Pancreas (tissue), 10 donors: ENCODE data around the gene ZGPAT. TPM values are rescaled to one million over a fixed set of nuclear protein-coding genes. Genes with fewer than 3 reads are reported as not detected.

Experiments used
- ATAC-seq, 4 donors: fragments of 200-7000 bp; cut with Tn5 transposase; one replicate each; pipeline versions ENCODE4 v1.8.0 to v1.9.1; 2020; ENCODE audit warnings: mild to moderate bottlenecking in 4 of 4, moderate library complexity in 4 of 4
- DNase-seq, 6 donors: peaks; one replicate each; pipeline ENCODE4 v3.0.0-alpha.2; 2020
- FAIRE-seq: peaks from 2 replicates; lab custom pipeline; 2012; peaks lifted over from hg19 to GRCh38; lab: Jason Lieb, UNC
- H3K27ac ChIP-seq, 4 donors: fragments of 200-600 bp; sonication (generic); 1 replicate in 3 of 4; 2 replicates in 1 of 4; pipeline versions ENCODE4 v1.5.0 to v1.8.0; 2020
- H3K27me3 ChIP-seq, 4 donors: fragments of 200-600 bp; one replicate each; pipeline ENCODE4 v1.8.0; 2021
- H3K36me3 ChIP-seq, 3 donors: fragments of 200-600 bp; sonication (generic) in 1 of 3; one replicate each; pipeline versions ENCODE4 v1.5.0 to v1.8.0; 2020 to 2021
- H3K4me1 ChIP-seq, 3 donors: fragments of 200-600 bp; one replicate each; pipeline ENCODE4 v1.8.0; 2021
- H3K4me3 ChIP-seq, 4 donors: fragments of 200-600 bp; sonication (generic) in 2 of 4; one replicate each; pipeline versions ENCODE4 v1.5.0 to v1.8.0; 2020 to 2021
- H3K9me3 ChIP-seq, 4 donors: fragments of 200-600 bp; one replicate each; pipeline ENCODE4 v1.8.0; 2021
- CTCF ChIP-seq, 4 donors: fragments of 200-600 bp; sonication (generic) in 3 of 4; IDR thresholded peaks; one replicate each; pipeline versions ENCODE4 v1.5.0 to v1.8.0; 2021; ENCODE audit warnings: antibody characterized with exemption in 4 of 4
- WGBS, 2 donors: extraction: QIAGEN DNeasy Blood & Tissue Kit; methylation state at CpG; one replicate each; pipeline ENCODE4 v1.1.7; 2013; 5-methylcytosine and 5-hydroxymethylcytosine counted together
- intact Hi-C, 3 donors: fragments of 100-400 bp; cut with DNase I; formaldehyde crosslinking; loops; one replicate each; pipeline versions ENCODE4 v1.11.1 to v1.14.2; 2022
- polyA plus RNA-seq, 2 donors: library from polyadenylated mRNA; stranded (reverse); fragments of 200-250 nt; gene quantifications; one replicate each; pipeline ENCODE4 v1.2.3, GENCODE V29; 2013
- total RNA-seq, 6 donors: library from RNA; stranded (reverse); fragmentation: NEBNext Ultra II Directional in 4 of 6; extraction: Animal tissue kit (Norgen Biotek cat#: 25700) in 4 of 6; gene quantifications; one replicate each; pipeline versions ENCODE4 v1.2.1 to v1.2.4, GENCODE V29; 2021 to 2023
- donor health status: healthy with polysubstance abuse.
- donor health status: DM: no; HTN: no; CAD: no; lungs with moderate emphysema.
- donor health status: DM: no; HTN: no; CAD: no.
- donor health status: control.
- donor health status: control.
- donor health status: Bipolar disorder and iron deficiency.
- donor health status: DM: yes; HTN: yes; CAD: no.
- donor health status: DM: no; HTN: no; CAD: no.
- donor health status: DM: no; HTN: no; CAD: no.
- donor health status: DM: yes; HTN: yes; CAD: no.

Gene ZGPAT
- total and polyA plus RNA-seq, 8 donors: 9.3 to 61.6 (median 12.3) TPM

GRCh38 chr20:63734111-63734945, 26.5 kb downstream of the ZGPAT start:
- Histone ChIP-seq H3K4me1 (peaks cover 9 to 17% (median 11%) of the 10 kb centered on the region in 3 donors), H3K36me3 (peaks cover 0 to 16% (median 0%) of the 10 kb centered on the region in 3 donors), H3K9me3 (no peaks in the 10 kb centered on the region), H3K27ac (no peak overlapping the region), H3K27me3 (no peaks in the 10 kb centered on the region), H3K4me3 (no peak overlapping the region)
- intact Hi-C loops: no loop called here
- DNase-seq (peak in 2 of 6 donors; percentile 26 to 64), ATAC-seq (no peak), FAIRE-seq (no peak)
- WGBS, 2 donors: 91% methylated on average over 25 of the region's 25 CpGs
- TF ChIP-seq CTCF (IDR thresholded peaks at IDR 0.05): no peak

GRCh38 chr20:63734946-63735858, 27.4 kb downstream of the ZGPAT start:
- TF ChIP-seq CTCF (IDR thresholded peaks at IDR 0.05): no peak
- 93 to 94% methylated on average over 48 of the region's 48 CpGs for WGBS, 2 donors
- peak in 3 of 6 donors; percentile 45 to 80 (median 55) for DNase-seq

GRCh38 chr20:63735859-63736718, 28.2 kb downstream of the ZGPAT start, which contains the start of gene LIME1:
TSS of gene LIME1 (plus strand) at chr20:63736664. CDS start at chr20:63737550, 886 bp downstream.
- H3K9me3 ChIP-seq: no peaks in the 10 kb centered on the region
- no peak within 1 kb of the TSS for H3K27ac ChIP-seq
- WGBS, 2 donors: 89 to 91% methylated on average over 30 to 31 of the region's 31 CpGs
- peaks cover 0 to 16% (median 0%) of the 10 kb centered on the region in 3 donors for H3K36me3 ChIP-seq
- ATAC-seq (no peak), DNase-seq (peak in 3 of 6 donors; percentile 43 to 80 (median 62)), FAIRE-seq (no peak)
- H3K27me3 ChIP-seq: no peaks in the 10 kb centered on the region
- no peak for TF ChIP-seq CTCF (IDR thresholded peaks at IDR 0.05)
- peak within 1 kb of the TSS in 2 of 4 donors; percentile 58 to 63 for H3K4me3 ChIP-seq
- H3K4me1 ChIP-seq: peaks cover 11 to 17% (median 13%) of the 10 kb centered on the region in 3 donors
- intact Hi-C loops: no loop called here

More at GRCh38 chr20:63734946-63735858, 27.4 kb downstream of the ZGPAT start:
- H3K27me3 ChIP-seq: no peaks in the 10 kb centered on the region
- no peaks in the 10 kb centered on the region for H3K9me3 ChIP-seq
- ATAC-seq (no peak), FAIRE-seq (no peak)
- intact Hi-C loops: no loop called here
- H3K4me3 ChIP-seq: no peak overlapping the region
- peaks cover 0 to 16% (median 0%) of the 10 kb centered on the region in 3 donors for H3K36me3 ChIP-seq
- H3K27ac ChIP-seq: no peak overlapping the region
- peaks cover 9 to 17% (median 11%) of the 10 kb centered on the region in 3 donors for H3K4me1 ChIP-seq

GRCh38 chr20:63736893-63737694, 29.3 kb downstream of the ZGPAT start:
- H3K36me3 ChIP-seq: peaks cover 0 to 16% (median 0%) of the 10 kb centered on the region in 3 donors
- 40 to 50% methylated on average over 29 to 30 of the region's 30 CpGs for WGBS, 2 donors
- H3K4me1 ChIP-seq: peaks cover 15 to 27% (median 15%) of the 10 kb centered on the region in 3 donors
- intact Hi-C loops: no loop called here
- H3K9me3 ChIP-seq: no peaks in the 10 kb centered on the region
- no peak for TF ChIP-seq CTCF (IDR thresholded peaks at IDR 0.05)
- peak overlapping the region in 2 of 4 donors; percentile 58 to 63 for H3K4me3 ChIP-seq
- no peak overlapping the region for H3K27ac ChIP-seq
- peak in 4 of 6 donors; percentile 33 to 84 (median 59) for DNase-seq
- no peak for ATAC-seq
- FAIRE-seq: no peak
- no peaks in the 10 kb centered on the region for H3K27me3 ChIP-seq
